B cell (primary cell): ENCODE data around the gene STK35.

Source experiments
- EZH2 ChIP-seq: IDR thresholded peaks from 2 replicates; pipeline ENCODE4 v1.6.1; 2012; ENCODE audit warnings: borderline replicate concordance, low read depth, mild to moderate bottlenecking, moderate library complexity, low read length; ENCODE audit not compliant: insufficient read depth, poor library complexity, severe bottlenecking
- TF ChIP-seq, protein P1 (sequence below): fragments of 200-600 bp; IDR thresholded peaks from one replicate; pipeline ENCODE4 v1.8.0; 2022; ENCODE audit warnings: antibody characterized with exemption, mild to moderate bottlenecking

DNA sequence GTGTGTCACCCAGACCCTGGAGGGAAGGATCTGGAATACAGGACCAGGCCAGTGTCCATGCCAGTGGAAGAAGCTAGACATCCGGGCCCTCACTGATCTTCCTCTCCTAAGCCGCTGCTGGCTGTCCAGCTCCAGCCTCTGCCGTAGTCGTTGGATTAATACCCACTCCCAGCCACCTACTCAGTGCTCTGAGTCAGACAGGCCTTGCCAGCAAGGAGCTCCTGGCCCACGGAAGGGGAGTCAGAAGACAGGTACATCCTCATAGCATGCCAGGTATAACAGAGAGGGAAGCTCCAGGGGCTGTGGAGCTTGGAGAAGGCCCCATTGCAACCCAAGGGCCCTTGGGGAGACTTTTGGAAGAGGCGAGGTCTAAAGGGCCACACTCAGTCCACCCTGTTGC lies 49.0 kb downstream of the STK35 start:
- TF ChIP-seq, protein P1, sequence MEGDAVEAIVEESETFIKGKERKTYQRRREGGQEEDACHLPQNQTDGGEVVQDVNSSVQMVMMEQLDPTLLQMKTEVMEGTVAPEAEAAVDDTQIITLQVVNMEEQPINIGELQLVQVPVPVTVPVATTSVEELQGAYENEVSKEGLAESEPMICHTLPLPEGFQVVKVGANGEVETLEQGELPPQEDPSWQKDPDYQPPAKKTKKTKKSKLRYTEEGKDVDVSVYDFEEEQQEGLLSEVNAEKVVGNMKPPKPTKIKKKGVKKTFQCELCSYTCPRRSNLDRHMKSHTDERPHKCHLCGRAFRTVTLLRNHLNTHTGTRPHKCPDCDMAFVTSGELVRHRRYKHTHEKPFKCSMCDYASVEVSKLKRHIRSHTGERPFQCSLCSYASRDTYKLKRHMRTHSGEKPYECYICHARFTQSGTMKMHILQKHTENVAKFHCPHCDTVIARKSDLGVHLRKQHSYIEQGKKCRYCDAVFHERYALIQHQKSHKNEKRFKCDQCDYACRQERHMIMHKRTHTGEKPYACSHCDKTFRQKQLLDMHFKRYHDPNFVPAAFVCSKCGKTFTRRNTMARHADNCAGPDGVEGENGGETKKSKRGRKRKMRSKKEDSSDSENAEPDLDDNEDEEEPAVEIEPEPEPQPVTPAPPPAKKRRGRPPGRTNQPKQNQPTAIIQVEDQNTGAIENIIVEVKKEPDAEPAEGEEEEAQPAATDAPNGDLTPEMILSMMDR, result no peak
- TF ChIP-seq EZH2, result no peak
